CD4-positive, alpha-beta T cell treated with Interferon alpha-2 for 1 hour (primary cell): Measurements from ENCODE around the gene LRRN2.
"Not testable (repeated sequence)": the region's sequence is repeated elsewhere in the genome, so short reads cannot be mapped to it uniquely, and the experiment has no call there.

Experiments
- DNase-seq, 2 donors: peaks; one replicate each; pipeline ENCODE4 v3.0.0-alpha.2; 2020 to 2022

LRRN2 gene

GRCh38 chr1:204711947-204712701, 26.6 kb upstream of the LRRN2 start:
- DNase-seq, result no peak

DNA sequence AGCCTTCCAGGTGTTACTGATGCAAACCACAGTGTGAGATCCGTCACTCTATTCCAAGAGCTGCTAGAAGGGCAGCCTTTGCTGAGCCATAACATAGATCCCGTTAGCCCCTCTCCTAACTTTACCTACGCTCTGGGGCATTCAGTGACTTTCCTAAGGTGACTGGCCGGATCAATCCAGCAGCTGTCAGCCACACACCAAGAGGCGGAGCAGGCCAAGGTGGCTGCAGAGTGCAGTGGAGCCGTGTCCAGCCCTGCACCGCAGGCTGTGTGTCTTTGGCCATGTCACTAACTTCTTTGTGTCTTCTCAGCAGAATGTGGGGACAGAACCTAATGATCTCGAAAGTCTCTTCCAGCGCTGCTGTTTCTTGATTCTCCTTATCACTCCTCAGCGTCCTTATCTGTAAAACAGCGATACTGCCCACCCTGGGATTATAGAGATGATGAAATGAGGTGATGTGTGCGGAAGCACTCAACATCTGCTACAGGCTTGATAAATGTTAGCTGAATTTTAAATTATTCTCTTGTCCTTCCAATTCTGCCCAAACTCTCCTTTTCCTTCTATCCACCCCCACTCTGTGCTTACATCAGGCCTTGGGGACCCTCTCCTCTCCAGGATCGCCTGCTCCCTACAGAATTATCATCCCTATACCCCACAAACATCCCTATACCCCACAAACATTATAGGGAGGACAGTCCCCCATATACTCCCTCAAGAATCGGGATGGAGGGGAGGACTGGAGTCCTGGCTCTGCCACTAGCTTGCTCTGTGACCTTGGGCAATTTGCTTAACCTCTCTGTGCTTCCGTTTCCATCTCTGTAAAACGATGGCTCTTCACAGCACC, 25.8 kb upstream of the LRRN2 start:
- DNase-seq, result no peak

DNA sequence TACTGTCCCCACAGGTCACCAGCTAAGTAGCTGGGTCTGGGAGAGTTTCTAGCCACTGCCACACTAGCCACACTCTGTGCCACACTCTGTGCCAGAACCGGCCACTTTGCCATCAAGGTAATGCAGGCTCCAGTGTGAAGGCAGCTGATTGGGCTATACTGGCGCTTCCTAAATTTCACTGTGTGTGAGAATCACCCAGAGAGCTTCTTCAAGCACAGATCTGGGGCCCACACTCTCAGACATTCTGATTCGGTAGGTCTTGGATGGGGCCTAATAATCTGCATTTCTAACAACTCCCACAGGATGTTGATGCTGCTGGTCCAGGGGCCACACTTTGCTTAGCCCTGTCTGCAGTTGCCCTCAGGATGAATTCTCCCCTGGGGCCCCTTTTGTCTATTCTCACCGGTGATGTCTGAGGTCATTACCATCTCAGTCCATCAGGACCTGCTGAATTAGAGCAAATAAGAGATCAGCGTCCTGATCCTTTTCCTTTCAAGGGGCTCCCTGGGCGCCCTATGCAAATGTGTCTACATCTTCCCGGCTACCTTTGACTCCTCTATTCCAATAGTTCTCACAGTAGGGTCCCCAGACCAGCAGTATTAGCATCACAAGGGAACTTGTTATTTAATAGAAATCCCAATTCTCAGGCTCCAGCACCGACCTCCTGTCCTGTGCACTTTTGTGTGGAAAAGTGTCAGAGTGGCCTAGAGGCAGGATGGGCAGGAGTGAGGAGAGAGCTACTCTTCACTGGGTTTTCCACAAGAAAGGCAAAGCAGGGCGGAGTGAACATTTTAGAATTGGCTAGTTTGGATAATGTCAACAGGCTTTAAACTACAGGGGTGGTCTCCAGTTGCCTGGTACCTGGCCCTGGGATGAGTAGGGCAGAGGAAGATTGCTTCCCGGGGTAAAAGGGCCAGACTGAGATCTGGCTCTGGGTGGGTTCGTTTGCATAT, 24.7 kb upstream of the LRRN2 start:
- no peak for DNase-seq

DNA sequence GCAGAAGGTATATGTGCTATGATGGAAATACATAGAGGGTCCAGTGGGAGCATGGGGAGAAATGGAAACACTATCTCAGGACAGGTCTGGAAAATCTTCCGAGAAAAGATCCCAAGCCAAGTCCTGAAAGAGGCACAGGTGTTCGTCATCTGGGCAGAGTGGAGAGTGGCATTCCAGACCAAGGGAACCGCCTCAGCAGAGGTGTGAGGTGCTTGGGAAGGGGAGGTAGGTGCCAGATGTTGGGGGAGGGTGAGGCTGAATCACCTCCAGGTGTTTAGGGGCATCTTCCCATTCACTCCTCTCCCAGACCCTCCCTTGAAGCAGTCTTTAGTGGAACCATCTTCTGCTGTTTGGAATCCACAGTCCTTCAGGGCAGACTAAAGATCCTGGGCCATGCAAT, 23.5 kb upstream of the LRRN2 start:
- DNase-seq, result no peak

GRCh38 chr1:204706838-204707509, 21.4 kb upstream of the LRRN2 start:
- no peak for DNase-seq

DNA sequence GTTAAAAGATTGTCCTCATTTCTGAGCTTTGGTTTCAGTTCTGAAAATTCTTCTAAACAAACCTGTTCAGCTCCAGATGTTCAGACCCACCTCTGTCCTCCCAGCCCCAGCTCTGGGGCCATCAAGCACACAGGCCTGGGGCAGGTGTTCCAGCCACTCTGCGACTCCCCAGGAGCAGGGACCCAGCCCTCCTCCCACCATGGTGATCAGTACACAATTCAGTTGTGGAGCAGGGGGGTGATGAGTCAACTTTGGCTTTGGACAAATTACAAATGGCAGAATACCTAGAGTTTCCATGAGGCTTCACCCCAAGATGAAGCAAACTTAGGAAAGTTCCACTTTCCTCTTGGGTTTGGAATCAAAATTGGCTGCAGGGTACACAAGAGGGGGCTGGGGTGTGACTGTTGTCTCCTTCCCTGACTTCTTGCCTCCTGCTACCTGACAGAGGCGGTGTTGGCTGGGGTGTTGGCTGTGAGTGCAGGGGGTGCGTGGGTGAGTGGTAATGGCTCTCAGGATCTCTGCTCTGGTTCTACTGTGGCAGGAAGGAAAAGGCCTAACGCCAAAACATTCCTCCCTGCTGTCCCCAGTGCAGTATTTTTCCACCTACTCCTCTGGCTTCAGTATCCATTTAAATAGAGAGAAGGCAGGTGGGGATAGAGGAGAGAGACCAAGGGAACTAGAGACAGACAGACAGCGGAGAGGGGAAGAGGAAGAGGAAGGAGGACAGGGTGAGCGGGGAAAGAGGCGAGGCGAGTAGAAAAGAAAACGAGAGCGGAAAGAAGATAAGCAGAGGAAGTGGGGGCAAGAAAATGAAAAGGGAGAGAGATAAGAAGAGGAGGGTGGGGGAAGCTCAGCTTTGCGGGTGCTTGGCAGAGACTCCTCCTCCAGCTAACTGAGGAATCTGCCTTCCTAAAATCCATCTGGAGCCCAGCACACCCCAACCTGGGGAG, 20.6 kb upstream of the LRRN2 start:
- DNase-seq, result no peak

GRCh38 chr1:204705493-204705811, 19.9 kb upstream of the LRRN2 start:
- DNase-seq, result no peak

GRCh38 chr1:204704794-204705492, 19.4 kb upstream of the LRRN2 start:
- no peak for DNase-seq

DNA sequence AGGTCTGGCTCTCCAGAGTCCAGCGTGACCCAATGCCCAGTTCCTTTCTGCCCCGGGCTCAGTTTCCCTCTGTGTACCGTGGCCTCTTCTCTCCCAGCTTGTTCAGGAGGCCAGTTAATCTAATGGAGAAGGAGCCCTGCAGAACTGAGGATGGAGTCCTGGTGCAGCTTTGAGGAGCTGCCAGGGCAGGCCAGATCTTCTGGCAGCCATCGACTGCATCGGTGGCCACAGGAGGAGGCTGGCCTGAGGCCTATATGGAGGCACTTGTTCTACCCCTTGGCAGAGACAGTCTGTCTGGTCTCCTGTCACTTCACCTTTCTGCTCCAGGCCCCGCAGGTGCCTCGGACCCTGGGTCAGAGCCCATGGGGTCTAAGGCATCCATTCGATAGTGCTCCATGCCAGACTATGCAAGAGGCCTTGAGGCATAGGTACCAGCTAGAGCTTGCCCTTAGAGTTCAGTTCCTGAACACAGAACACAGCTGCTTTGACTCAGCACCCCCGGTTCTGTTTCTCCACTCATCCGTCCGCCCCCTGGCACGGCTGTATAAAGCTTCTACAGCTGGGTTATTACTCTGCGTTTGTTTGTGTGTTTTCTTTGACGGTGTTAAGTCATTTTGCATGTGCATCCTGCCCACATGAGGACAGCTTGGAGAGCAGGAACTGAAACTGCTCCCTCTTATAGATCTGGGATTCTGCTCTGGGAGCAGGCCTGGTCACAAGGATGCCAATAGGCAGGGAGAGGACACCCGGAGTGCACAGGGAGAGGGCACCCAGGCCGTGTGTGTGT, 18.5 kb upstream of the LRRN2 start:
- no peak for DNase-seq

DNA sequence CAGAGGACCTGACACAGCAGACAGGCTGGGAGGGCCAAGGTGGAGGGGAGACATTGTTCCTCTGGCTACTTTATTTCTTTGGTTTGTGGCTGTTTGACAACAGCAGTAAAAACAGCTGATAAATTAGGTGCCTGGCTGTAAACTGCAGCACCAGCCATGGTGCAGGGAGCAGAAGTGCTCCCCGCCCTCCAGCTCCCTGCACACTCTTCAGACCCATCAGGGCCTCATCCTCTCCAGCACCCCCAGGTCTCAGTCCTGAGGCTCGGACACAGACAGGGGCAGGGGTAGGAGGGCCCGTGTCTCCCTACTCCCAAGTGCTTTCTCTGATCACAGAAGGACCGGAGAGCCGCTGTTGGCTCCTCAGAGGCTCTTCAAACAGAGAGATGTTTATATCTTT, 17.7 kb upstream of the LRRN2 start:
- DNase-seq, result no peak

GRCh38 chr1:204702552-204703267, 17.2 kb upstream of the LRRN2 start:
- DNase-seq, result no peak

DNA sequence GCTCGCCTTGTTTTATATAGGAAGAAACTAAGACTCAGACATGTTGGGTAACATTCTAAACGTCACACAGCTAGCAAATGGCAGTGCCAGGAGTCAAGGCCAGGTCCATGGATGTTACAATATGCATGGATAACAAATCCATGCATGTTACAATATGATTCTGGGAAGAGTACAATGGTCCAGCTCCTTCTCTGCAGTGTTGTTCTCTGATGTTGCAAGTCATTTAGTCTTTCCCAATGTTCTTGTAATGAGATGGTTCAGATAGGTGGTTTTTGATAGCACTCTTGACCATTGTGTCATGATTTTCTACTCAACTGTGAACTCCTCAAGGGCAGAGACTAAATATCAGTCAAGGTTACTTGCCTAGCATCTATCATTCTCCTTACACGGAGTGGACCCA, 15.7 kb upstream of the LRRN2 start:
- no peak for DNase-seq

- DNase-seq, result no peak
Measured at GRCh38 chr1:204697893-204698292, 12.4 kb upstream of the LRRN2 start.

DNA sequence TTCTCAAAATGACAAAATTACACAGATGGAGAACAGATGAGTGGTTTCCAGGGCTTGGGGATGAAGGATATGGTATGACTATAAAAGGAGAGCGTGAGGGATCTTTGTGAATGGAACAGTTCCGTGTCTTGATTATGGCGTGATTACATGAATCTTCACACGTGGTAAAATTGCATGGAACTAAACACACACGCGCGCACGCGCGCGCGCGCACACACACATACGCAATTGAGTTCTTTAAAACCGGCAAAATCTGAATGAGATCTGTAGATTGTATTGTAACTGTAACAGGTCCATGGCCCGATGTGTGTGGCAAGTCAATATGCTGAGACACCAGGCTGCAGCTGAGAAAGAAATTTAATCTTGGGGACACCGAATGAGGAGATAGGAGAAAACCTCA, 11.1 kb upstream of the LRRN2 start:
- no peak for DNase-seq

DNA sequence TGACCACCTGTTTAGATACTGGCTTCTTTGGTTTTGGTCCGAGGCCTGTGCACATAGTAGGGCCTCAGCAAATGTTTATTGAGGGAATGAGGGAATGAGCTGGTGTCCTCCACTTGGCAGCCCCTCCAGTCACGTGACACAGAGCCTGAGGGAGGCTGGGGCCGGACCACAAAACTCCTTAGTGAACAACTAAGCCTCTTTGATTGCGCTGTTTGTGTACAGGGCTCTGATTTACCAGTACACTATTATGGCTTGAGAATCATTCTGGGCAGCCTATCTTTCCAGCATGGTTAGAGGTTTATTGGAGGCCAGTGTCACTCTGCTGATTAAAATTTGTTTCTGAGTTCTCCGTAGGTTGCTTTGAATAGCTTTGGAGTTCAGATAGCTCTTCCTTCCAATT, 10.2 kb upstream of the LRRN2 start:
- no peak for DNase-seq

DNA sequence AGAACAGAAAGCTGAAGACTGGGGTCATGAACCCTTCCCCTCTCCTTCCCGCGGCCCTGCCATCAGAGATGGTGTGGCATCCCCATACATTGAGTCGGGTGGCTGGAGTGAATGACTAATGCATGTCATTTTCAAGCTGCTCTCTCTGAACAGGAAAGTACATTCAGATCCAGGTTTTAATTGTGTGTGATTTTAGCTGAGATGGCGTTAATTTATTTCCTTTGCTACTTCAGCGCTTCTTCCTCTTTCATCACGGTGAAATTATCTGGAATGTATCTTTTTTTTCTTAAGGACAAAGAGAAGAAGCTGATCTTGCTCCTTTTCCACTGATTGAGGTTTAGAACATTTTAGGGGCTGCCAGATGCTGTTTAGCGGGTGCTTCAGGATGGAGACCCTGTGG, 8.6 kb upstream of the LRRN2 start:
- no peak for DNase-seq

GRCh38 chr1:204692841-204693356, 7.4 kb upstream of the LRRN2 start:
- DNase-seq, result no peak

GRCh38 chr1:204692325-204692840, 6.8 kb upstream of the LRRN2 start:
- DNase-seq, result no peak

DNA sequence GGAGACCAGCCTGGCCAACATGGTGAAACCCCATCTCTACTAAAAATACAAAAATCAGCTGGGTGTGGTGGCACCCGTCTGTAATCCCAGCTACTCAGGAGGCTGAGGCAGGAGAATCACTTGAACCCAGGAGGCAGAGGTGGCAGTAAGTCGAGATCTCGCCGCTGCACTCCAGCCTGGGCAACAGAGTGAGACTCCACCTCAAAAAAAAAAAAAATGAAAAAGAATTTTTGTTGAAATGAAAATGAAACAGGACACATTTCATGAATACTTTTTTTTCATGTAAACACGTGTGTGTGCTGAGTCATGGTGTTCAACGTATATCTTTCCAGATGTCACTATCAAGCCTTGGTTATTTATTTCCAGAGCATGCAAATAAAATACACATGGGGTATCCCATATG, 5.8 kb upstream of the LRRN2 start:
- DNase-seq, result not testable (repeated sequence)
